B cell (primary cell): ENCODE results near the gene PAQR7. TPM values are rescaled to one million over a fixed set of nuclear protein-coding genes. Genes with fewer than 3 reads are reported as not detected.

ENCODE experiments used
- ATAC-seq: fragments of 200-7000 bp; cut with Tn5 transposase; one replicate; pipeline ENCODE4 v1.10.0; 2021; ENCODE audit warnings: low read depth, mild to moderate bottlenecking, moderate number of reproducible peaks, moderate library complexity
- CTCF ChIA-PET: fragments of 350-600 bp; sonication (Branson Sonifier 250); formaldehyde crosslinking; loops from one replicate; lab custom pipeline; 2021; ENCODE audit warnings: antibody characterized with exemption, inconsistent platforms; lab: Charles Lee
- POLR2A ChIA-PET: fragments of 350-600 bp; sonication (Branson Sonifier 250); formaldehyde crosslinking; loops from one replicate; lab custom pipeline; 2021; ENCODE audit warnings: antibody characterized with exemption; lab: Charles Lee
- DNase-seq: peaks from one replicate; pipeline ENCODE4 v3.0.0; 2013
- H2AFZ ChIP-seq: 2 replicates; pipeline ENCODE4 v1.6.1; 2012; ENCODE audit warnings: mild to moderate bottlenecking, low read depth, low read length; ENCODE audit not compliant: insufficient read depth, poor library complexity, severe bottlenecking
- H3K27ac ChIP-seq, 2 donors: 1 replicate in 1 of 2; 2 replicates in 1 of 2; pipeline ENCODE4 v1.5.1; 2012 to 2013; ENCODE audit warnings: low read length in 2 of 2, mild to moderate bottlenecking in 2 of 2, moderate library complexity in 1 of 2
- H3K27me3 ChIP-seq, 4 experiments: fragments of 200-600 bp in 1 of 4; sonication (generic) in 1 of 4; replicated peaks in 1 of 4; 1 replicate in 2 of 4; 2 replicates in 2 of 4; pipeline versions ENCODE4 v1.6.1 to v1.7.0; 2013 to 2016; ENCODE audit warnings: low read length in 3 of 4, mild to moderate bottlenecking in 2 of 4, mixed read lengths in 1 of 4, moderate library complexity in 1 of 4; ENCODE audit not compliant: insufficient read depth in 4 of 4, control insufficient read depth in 3 of 4; ENCODE audit errors: control extremely low read depth in 1 of 4
- H3K36me3 ChIP-seq, 2 experiments: replicated peaks in 1 of 2; 1 replicate in 1 of 2; 2 replicates in 1 of 2; pipeline versions ENCODE4 v1.6.1 to v1.7.1; 2013; ENCODE audit warnings: low read length in 1 of 2; ENCODE audit not compliant: insufficient read depth in 2 of 2, control insufficient read depth in 1 of 2; ENCODE audit errors: control extremely low read depth in 1 of 2, extremely low read depth in 1 of 2
- H3K4me1 ChIP-seq, 2 donors: fragments of 200-600 bp in 1 of 2; sonication (generic) in 1 of 2; 1 replicate in 1 of 2; 2 replicates in 1 of 2; pipeline versions ENCODE4 v1.5.1 to v1.6.1; 2013 to 2017; ENCODE audit warnings: low read length in 2 of 2; ENCODE audit not compliant: control insufficient read depth in 2 of 2, insufficient read depth in 2 of 2
- H3K4me2 ChIP-seq: replicated peaks from 2 replicates; pipeline ENCODE3; 2012; ENCODE audit warnings: mild to moderate bottlenecking, low read depth, low read length; ENCODE audit not compliant: poor library complexity, severe bottlenecking
- H3K4me3 ChIP-seq, 5 experiments: fragments of 200-600 bp in 1 of 5; sonication (generic) in 1 of 5; 1 replicate in 3 of 5; 2 replicates in 2 of 5; pipeline versions ENCODE4 v1.5.1 to v1.7.0; 2011 to 2016; ENCODE audit warnings: low read length in 4 of 5, mild to moderate bottlenecking in 4 of 5, low read depth in 2 of 5, control low read depth in 1 of 5, moderate library complexity in 1 of 5; ENCODE audit not compliant: insufficient read depth in 1 of 5; ENCODE audit errors: control extremely low read depth in 1 of 5, extremely low read depth in 1 of 5
- H3K79me2 ChIP-seq: fragments of 200-600 bp; sonication (generic); one replicate; pipeline ENCODE4 v1.6.0; 2016; ENCODE audit warnings: low read length; ENCODE audit not compliant: control insufficient read depth, insufficient read depth
- H3K9ac ChIP-seq: fragments of 200-600 bp; sonication (generic); 2 replicates; pipeline ENCODE4 v1.6.1; 2017; ENCODE audit warnings: mild to moderate bottlenecking, low read length, moderate library complexity
- H3K9me3 ChIP-seq, 3 donors: one replicate each; pipeline versions ENCODE4 v1.6.1 to v1.7.1; 2013; ENCODE audit warnings: low read length in 2 of 3; ENCODE audit not compliant: control insufficient read depth in 2 of 3, insufficient read depth in 1 of 3; ENCODE audit errors: control extremely low read depth in 1 of 3
- H4K20me1 ChIP-seq: 2 replicates; pipeline ENCODE4 v1.6.0; 2012; ENCODE audit warnings: mild to moderate bottlenecking, low read length; ENCODE audit not compliant: insufficient read depth, control insufficient read depth, poor library complexity, severe bottlenecking
- H3K27ac Mint-ChIP-seq: one replicate; pipeline ENCODE4 v1.8.0; 2021; ENCODE audit warnings: mixed read lengths
- H3K27me3 Mint-ChIP-seq: one replicate; pipeline ENCODE4 v1.8.0; 2021; ENCODE audit warnings: mixed read lengths
- H3K4me1 Mint-ChIP-seq: one replicate; pipeline ENCODE4 v1.8.0; 2021; ENCODE audit warnings: mixed read lengths
- H3K4me3 Mint-ChIP-seq: one replicate; pipeline ENCODE4 v1.8.0; 2021; ENCODE audit warnings: mixed read lengths
- H3K9me3 Mint-ChIP-seq: one replicate; pipeline ENCODE4 v1.8.0; 2022; ENCODE audit warnings: mixed read lengths; ENCODE audit not compliant: insufficient read depth
- CTCF ChIP-seq: fragments of 200-600 bp; IDR thresholded peaks from one replicate; pipeline ENCODE4 v1.8.0; 2022; ENCODE audit warnings: antibody characterized with exemption, mild to moderate bottlenecking
- EZH2 ChIP-seq: IDR thresholded peaks from 2 replicates; pipeline ENCODE4 v1.6.1; 2012; ENCODE audit warnings: borderline replicate concordance, low read depth, mild to moderate bottlenecking, moderate library complexity, low read length; ENCODE audit not compliant: insufficient read depth, poor library complexity, severe bottlenecking
- WGBS: methylation state at CpG from one replicate; pipeline ENCODE4 v1.1.5; 2013; ENCODE audit warnings: missing lambda C conversion rate; ENCODE audit not compliant: insufficient coverage; 5-methylcytosine and 5-hydroxymethylcytosine counted together
- intact Hi-C: fragments of 100-400 bp; cut with micrococcal nuclease; formaldehyde crosslinking; loops from one replicate; pipeline ENCODE4 v1.10.0; 2022
- polyA plus RNA-seq: library from polyadenylated mRNA; depleted of rRNA; stranded (reverse); fragments of >200 nt; gene quantifications from 2 replicates; pipeline ENCODE4 v1.2.3, GENCODE V29; 2012
- total RNA-seq, 2 donors: library from RNA; stranded (reverse); fragments of 120-200 nt in 1 of 2; gene quantifications; 1 replicate in 1 of 2; 2 replicates in 1 of 2; pipeline versions ENCODE4 v1.2.3 to v1.2.4, GENCODE V29; 2013 to 2022

Gene PAQR7
- total and polyA plus RNA-seq, 2 donors (not counting 1 experiment from before 2014, with no cell fraction given): 4.2 to 5.5 TPM

- H3K4me2 ChIP-seq: peak overlapping the region; percentile 39
- intact Hi-C loops: loop anchor here (1.0 to 10.0 kb wide), 4 partner anchors 10 to 249 kb away; partner anchors contain the start of gene PAFAH2
- H3K36me3 ChIP-seq: peaks cover 0 to 8% of the 10 kb centered on the region in 2 experiments
- H3K9ac ChIP-seq: no peak overlapping the region
- ChIA-PET POLR2A (interaction anchor here (0.8 to 2.1 kb wide), 5 partner anchors 10 to 140 kb away, joined by 3 to 10 read pairs (median 5); partner anchors contain the start of genes PAFAH2 and PAQR7), CTCF (interaction anchor here (0.5 to 7.3 kb wide), 39 partner anchors 8 to 1480 kb away, joined by 3 to 210 read pairs (median 4); partner anchors contain the start of genes MTFR1L, NIPAL3, PAFAH2 and PAQR7)
- H2AFZ ChIP-seq: peak overlapping the region; percentile 51
- WGBS: 35% methylated on average over 12 of the region's 12 CpGs
- no peaks in the 10 kb centered on the region for H4K20me1 ChIP-seq
- H3K4me3 Mint-ChIP-seq: no peak overlapping the region
- H3K27me3 Mint-ChIP-seq: no peaks in the 10 kb centered on the region
- H3K4me1 Mint-ChIP-seq: peaks cover 9% of the 10 kb centered on the region
- H3K4me1 ChIP-seq: peaks cover 0 to 12% of the 10 kb centered on the region in 2 donors
- no peaks in the 10 kb centered on the region for H3K79me2 ChIP-seq
- TF ChIP-seq EZH2 (no peak), CTCF (peak; percentile 99)
- DNase-seq: peak; percentile 94
- H3K27me3 ChIP-seq: no peaks in the 10 kb centered on the region
- no peak overlapping the region for H3K27ac ChIP-seq
- H3K4me3 ChIP-seq: no peak overlapping the region
- ATAC-seq: peak; percentile 100
- H3K27ac Mint-ChIP-seq: peak overlapping the region; percentile 27
- H3K9me3 ChIP-seq: no peaks in the 10 kb centered on the region
- H3K9me3 Mint-ChIP-seq: no peaks in the 10 kb centered on the region
Observed at GRCh38 chr1:25895365-25895990, 20.0 kb upstream of the PAQR7 start.

GRCh38 chr1:25893116-25893515 lies 17.6 kb upstream of the PAQR7 start:
- Histone ChIP-seq H3K9ac (no peak overlapping the region), H3K27me3 (no peaks in the 10 kb centered on the region), H3K4me1 (peaks cover 0 to 12% of the 10 kb centered on the region in 2 donors), H3K4me3 (no peak overlapping the region), H3K27ac (no peak overlapping the region), H2AFZ (no peak overlapping the region), H3K36me3 (no peaks in the 10 kb centered on the region), H4K20me1 (no peaks in the 10 kb centered on the region), H3K79me2 (no peaks in the 10 kb centered on the region), H3K4me2 (no peak overlapping the region), H3K9me3 (no peaks in the 10 kb centered on the region)
- ATAC-seq: no peak
- intact Hi-C loops: loop anchor here (10.0 kb wide), 1 partner anchor 252 kb away; no protein-coding TSS in a partner anchor
- H3K27me3 Mint-ChIP-seq: no peaks in the 10 kb centered on the region
- POLR2A ChIA-PET: no interaction called here
- no peaks in the 10 kb centered on the region for H3K9me3 Mint-ChIP-seq
- H3K4me1 Mint-ChIP-seq: peaks cover 9% of the 10 kb centered on the region
- DNase-seq: no peak
- CTCF ChIA-PET: interaction anchor here (1.5 to 7.3 kb wide), 2 partner anchors 10 to 105 kb away, joined by 3 to 210 read pairs; partner anchors contain the start of gene PAFAH2
- TF ChIP-seq CTCF (no peak), EZH2 (no peak)
- 100% methylated on average over 2 of the region's 4 CpGs for WGBS
- no peak overlapping the region for H3K4me3 Mint-ChIP-seq
- H3K27ac Mint-ChIP-seq: no peak overlapping the region
